HG02981 (cell line): Measurements from ENCODE around the gene GPR179.

ENCODE experiments used
- ATAC-seq: cut with Tn5 transposase; IDR thresholded peaks from one replicate; pipeline ENCODE4 v1.9.1; 2021; ENCODE audit warnings: mild to moderate bottlenecking, moderate library complexity; ENCODE audit not compliant: unreplicated experiment

GPR179 gene

DNA sequence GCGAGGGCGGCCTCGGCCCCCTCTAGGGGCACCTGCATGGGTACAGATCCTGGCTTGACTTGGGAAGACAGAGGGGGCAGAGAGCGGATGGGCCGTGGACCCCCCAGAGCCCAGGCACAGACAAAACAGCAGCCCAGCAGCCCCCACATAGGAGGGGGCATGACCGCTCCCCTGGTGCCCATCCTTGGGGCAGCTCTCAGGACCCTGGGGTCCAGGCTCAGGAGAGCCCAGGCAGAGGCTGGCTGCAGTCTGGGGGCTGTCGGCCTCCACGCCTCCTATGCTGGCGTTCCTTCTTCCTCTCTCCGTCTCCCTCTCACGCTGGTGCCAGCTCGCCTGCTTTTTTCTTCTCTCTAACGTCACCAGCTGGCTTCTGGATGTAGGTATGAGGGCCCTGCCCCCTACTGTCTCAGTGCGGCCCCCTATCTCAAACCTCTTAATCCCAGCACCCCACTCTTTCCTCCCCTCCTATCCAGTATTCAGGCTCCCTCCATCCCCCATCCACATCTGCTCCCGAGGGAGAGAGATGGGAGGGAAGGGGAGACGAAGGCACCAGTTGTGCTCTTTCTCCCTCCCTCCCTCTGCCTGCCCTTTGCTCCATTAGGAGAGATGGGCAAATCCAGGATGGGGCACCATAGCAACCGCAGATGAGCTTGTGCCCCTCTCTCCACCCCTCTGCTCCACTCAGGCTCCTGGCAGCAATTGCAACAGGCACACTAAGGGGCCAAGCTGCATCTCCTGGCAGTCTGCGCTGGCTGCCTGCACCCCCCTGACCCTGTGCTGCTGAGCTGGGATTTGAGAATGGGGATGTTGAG is at the start of gene GPR179:
TSS of gene GPR179 (minus strand) at position 349 of the 812 bp plus-strand sequence. CDS start at position 182, 167 bp downstream.
- ATAC-seq = no peak

DNA sequence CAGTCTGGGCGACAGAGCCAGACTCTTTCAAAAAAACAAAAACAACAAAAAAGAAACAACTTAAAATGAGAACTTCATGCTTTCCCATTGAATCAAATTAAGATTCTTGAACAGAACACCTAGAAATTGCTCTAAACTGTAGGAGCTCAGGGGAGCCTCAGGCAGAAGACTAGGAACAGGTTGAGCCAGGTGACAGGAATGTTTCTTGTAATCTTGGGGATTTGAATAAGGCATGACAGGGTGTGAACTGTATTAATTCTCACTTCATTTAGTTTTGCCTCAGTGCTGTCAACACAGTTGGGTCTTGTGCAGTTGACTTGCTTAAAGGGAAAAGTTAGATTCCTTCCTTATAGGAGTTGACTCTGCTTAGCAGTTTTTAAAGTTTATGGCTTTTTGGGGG is 35.7 kb upstream of the GPR179 start:
- ATAC-seq = no peak

- ATAC-seq = no peak
These were observed 25.5 kb upstream of the GPR179 start for GRCh38 chr17:38369124-38369886.

DNA sequence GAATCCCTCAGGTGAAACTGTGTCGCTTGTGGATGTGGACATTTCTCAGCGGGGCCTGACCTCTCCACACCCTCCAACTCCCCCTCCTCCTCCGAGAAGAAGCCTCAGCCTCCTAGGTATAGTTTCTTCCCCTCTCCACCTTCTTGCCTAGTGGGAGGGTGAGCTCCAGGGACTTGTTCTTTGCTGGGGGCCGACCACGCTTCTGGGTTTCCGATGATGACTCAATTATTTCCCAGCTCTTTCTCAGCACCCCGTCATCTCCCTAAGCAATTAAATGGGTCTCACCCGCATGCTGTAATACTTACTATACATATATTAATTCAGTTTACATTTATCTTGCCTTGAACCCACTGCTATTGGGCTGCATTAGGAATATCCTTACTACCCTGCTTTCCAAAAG is 21.0 kb upstream of the GPR179 start:
- no peak for ATAC-seq

DNA sequence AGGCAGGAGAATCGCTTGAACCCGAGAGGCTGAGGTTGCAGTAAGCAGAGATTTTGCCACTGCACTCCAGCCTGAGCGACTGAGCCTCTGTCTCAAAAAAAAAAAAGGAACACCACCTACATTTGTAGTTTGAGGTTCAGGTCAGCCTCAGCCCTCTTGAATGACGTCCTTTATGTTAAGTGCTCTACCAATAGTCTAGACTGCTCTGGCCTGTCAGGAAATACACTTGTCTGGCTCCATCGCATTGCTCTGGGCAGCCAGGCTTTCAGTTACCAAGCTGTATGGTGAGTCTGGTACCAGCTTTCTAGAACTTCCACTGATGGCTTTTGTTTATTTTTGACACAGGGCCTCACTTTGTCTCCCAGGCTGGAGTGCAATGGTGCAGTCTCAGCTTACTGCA is 19.3 kb upstream of the GPR179 start:
- no peak for ATAC-seq

GRCh38 chr17:38361694-38362465 is 18.1 kb upstream of the GPR179 start:
- ATAC-seq = no peak

- ATAC-seq = no peak
These were observed 15.1 kb upstream of the GPR179 start for GRCh38 chr17:38358586-38359513.

DNA sequence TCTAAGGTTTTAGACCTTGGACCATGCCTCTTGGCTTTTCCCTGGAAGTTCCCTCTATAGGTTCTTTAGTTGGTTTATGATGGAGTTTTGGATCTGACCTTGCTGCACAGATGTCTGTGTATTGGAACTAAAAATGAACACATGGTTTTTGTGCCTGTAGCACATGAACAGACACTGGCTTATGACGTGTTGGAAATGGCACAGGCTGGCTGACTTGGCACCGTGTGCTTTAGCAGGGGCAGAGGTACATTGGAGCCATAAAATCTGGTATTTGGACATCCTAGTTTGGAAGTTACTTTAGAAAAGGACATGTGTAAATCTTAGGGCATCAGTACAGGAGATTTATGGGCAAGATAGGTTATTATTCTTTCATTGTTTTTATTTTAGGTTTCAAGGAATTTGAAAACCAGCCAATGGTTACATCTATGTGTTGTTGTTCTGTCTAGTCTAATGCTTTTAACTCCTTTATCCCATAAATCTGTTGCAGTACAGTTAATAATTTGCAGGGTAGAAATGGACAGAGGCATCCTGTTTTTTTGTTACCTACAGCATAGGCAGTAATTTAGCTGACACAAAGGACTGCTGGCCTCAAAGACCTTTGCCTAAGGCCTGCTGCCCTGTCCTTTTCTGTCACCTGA is 13.8 kb upstream of the GPR179 start:
- no peak for ATAC-seq

DNA sequence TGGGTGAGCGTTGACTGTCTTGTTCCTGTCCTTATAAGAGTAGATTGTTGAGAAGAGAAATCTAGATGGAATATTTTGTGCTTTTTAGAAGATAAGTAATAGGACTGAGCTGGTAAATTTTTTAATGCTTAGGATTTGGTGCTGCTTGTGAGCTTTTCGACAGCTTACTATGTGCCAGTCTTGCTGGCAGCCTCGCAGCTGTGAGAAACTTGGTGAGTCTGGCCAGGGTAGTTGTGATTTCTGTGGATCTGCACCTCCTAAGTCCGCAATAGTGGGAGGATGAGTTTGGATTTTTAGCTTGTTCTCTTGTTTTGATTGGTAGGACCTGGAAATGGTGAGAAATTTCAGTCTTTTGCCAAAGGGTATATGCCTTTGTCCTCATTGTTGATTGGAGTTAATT is 11.5 kb upstream of the GPR179 start:
- no peak for ATAC-seq

DNA sequence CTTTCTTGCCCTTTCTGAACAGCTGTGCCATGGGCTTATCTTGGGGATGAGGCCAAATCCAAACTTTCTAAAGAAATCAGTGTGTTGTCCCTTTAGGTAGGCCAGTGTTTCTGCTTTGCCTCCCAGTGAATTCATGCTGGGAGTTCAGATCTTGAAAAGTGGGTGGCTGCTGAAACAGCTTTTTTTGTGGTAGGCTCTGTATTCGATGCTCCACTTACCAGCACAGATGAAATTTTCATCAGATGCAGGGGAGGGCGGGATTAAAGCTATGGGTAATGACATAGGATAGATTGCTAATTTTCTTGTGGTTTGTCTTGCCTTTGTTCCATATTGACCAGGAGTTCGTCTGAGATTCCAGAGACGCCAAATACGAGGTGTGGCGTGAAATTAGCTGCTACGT is 10.7 kb upstream of the GPR179 start:
- no peak for ATAC-seq

GRCh38 chr17:38353668-38354067 is 9.9 kb upstream of the GPR179 start:
- ATAC-seq = no peak

- no peak for ATAC-seq
These were observed 9.4 kb upstream of the GPR179 start for GRCh38 chr17:38353086-38353604.

GRCh38 chr17:38352245-38353085 is 8.7 kb upstream of the GPR179 start:
- peak; percentile 8 for ATAC-seq

DNA sequence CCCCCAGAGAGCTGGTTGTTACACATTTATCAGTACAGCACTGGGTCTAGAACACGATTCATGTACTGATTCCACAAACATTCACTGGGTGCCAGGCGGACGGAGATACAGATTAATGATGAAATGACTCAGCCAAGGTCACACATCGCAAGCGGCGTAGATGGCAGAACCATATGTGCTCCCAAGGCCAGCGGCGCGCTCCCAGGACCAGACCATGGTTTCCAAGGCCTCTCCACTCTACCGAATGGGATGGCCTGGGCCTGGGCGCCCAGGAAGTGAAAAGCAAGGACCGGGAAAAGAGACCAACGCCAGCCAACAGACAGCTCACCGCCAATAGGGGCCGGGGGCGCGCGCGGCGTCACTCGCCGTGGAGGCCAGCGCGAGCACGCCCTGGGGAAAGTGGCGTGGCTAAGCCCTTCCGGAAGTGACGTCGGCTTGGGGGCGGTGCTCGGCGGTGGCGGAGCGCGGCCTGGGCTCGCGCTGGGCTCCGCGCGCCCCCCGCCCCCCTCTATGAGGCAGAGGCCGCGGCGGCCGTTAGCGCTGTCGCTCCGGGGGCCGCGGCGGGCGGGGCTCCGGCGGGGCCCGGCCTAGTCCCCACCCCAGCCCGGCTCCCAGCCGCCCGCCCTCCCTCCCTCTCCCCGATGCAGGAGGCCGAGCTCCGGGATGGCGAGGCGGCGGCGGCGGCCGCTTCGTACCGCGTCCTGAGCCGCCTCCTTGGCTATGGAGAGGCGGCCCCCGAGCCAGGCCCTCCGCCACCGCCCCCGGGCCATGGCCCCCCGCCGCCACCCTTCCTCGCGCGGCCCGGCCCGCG is 7.9 kb upstream of the GPR179 start, which contains the start of gene SOCS7:
TSS of gene SOCS7 (plus strand) at position 433 of the 811 bp plus-strand sequence. CDS start at position 642, 209 bp downstream.
- ATAC-seq = peak; percentile 81

- no peak for ATAC-seq
These were observed 6.3 kb upstream of the GPR179 start for GRCh38 chr17:38350035-38350434.

- ATAC-seq = no peak
These were observed 5.5 kb upstream of the GPR179 start for GRCh38 chr17:38349097-38349730.

GRCh38 chr17:38345743-38346142 is 2.0 kb upstream of the GPR179 start:
- ATAC-seq = no peak
